DOHH2 (cell line): ENCODE data around the gene CRELD1.

Experiments used
- H3F3A ChIP-seq: fragments of 200-600 bp; sonication (generic), shearing (Covaris generic); 2 replicates; pipeline ENCODE4 v1.6.0; 2016; ENCODE audit warnings: antibody characterized with exemption, mild to moderate bottlenecking; ENCODE audit not compliant: control insufficient read depth, insufficient read depth
- H3K27ac ChIP-seq: fragments of 200-600 bp; sonication (generic); 2 replicates; pipeline ENCODE4 v1.5.1; 2014; ENCODE audit warnings: low read depth, mild to moderate bottlenecking, low read length, moderate library complexity
- H3K27me3 ChIP-seq: fragments of 200-600 bp; sonication (generic); 2 replicates; pipeline ENCODE4 v1.6.1; 2014; ENCODE audit warnings: mild to moderate bottlenecking, low read length, mixed read lengths; ENCODE audit not compliant: control insufficient read depth
- H3K36me3 ChIP-seq: fragments of 200-600 bp; sonication (generic); 2 replicates; pipeline ENCODE4 v1.6.1; 2014; ENCODE audit warnings: mild to moderate bottlenecking, low read length, moderate library complexity, mixed read lengths; ENCODE audit not compliant: control insufficient read depth
- H3K4me1 ChIP-seq: fragments of 200-600 bp; sonication (generic); 2 replicates; pipeline ENCODE4 v1.6.1; 2014; ENCODE audit warnings: mild to moderate bottlenecking, low read length, mixed read lengths; ENCODE audit not compliant: control insufficient read depth
- H3K4me2 ChIP-seq: fragments of 200-600 bp; sonication (generic); 2 replicates; pipeline ENCODE4 v1.6.0; 2014; ENCODE audit warnings: mild to moderate bottlenecking, low read length, moderate library complexity
- H3K4me3 ChIP-seq: fragments of 200-600 bp; sonication (generic); 2 replicates; pipeline ENCODE4 v1.5.1; 2014; ENCODE audit warnings: mild to moderate bottlenecking, low read length, mixed read lengths
- H3K79me2 ChIP-seq: fragments of 200-600 bp; sonication (generic); 2 replicates; pipeline ENCODE4 v1.6.1; 2014; ENCODE audit warnings: mild to moderate bottlenecking, low read length, mixed read lengths; ENCODE audit not compliant: control insufficient read depth
- H3K9me2 ChIP-seq: fragments of 200-600 bp; sonication (generic); replicated peaks from 2 replicates; pipeline ENCODE4 v1.6.1; 2014; ENCODE audit warnings: mild to moderate bottlenecking, low read length, mixed read lengths; ENCODE audit not compliant: control insufficient read depth
- H3K9me3 ChIP-seq: fragments of 200-600 bp; sonication (generic); 2 replicates; pipeline ENCODE4 v1.6.1; 2014; ENCODE audit warnings: antibody characterized with exemption, low read length, mixed read lengths; ENCODE audit not compliant: control insufficient read depth, insufficient read depth
- H4K20me1 ChIP-seq: fragments of 200-600 bp; sonication (generic); 2 replicates; pipeline ENCODE4 v1.6.0; 2014; ENCODE audit warnings: low read depth, mild to moderate bottlenecking, antibody characterized with exemption, low read length, moderate library complexity; ENCODE audit not compliant: control insufficient read depth, insufficient read depth
- CTCF ChIP-seq: fragments of 200-600 bp; sonication (generic); IDR thresholded peaks from one replicate; pipeline ENCODE4 v1.5.1; 2014; ENCODE audit warnings: antibody characterized with exemption, mild to moderate bottlenecking, low read depth, low read length; ENCODE audit not compliant: poor library complexity, severe bottlenecking
- EZH2phosphoT487 ChIP-seq: fragments of 200-600 bp; sonication (generic); IDR thresholded peaks from 2 replicates; pipeline ENCODE4 v1.6.1; 2017; ENCODE audit warnings: borderline replicate concordance, mild to moderate bottlenecking, antibody characterized with exemption, low read length, moderate library complexity, mixed read lengths

Gene CRELD1

DNA sequence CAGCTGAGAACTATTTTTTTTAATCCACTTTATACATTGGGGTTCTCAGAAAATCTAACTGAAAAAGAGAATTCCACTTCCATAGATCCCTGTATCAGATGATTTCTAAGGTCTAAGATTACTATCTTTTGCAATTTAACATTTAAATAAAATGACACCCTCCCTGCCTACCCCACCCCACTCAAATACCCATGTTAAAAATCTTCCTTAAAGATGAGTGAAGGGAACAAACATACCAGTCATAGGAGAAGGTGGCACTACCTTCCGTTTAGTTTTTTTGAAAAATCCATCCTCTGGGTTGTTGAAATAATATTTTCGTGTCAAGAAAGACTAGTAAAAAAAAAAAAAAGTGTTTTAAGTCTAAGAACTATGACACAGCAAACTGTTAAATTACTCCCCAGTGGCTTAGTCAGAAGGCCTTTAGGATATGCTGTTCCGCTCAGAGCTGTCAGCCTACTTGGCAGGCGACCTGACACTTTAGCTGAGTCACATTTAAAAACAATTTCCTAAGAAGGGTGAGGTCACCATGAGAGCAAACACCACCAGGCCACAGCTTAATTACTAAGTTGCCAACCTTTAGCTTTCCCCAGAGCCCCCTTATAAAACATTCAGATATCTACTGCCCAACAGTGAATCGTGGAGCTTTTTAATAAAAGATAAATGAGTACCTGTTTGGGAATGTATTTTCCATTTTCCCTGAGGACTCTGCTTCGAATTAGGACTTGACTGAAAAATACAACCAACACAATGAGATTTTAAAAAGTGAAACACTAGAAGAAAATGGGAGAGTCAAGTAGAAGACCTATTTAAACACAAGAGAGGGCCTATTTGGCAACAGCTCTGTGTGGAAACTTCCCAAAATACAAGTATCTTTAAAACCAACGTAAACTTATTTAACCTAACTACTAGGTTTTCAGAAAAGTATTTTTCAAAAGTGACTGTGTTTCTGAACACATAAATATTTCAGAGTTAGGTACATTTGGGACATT, 43.4 kb downstream of the CRELD1 start:
- H3K4me2 ChIP-seq: no peak overlapping the region
- H3K4me1 ChIP-seq: no peaks in the 10 kb centered on the region
- H3K9me3 ChIP-seq: no peaks in the 10 kb centered on the region
- H3F3A ChIP-seq: no peaks in the 10 kb centered on the region
- peaks cover 31% of the 10 kb centered on the region for H3K36me3 ChIP-seq
- H3K27ac ChIP-seq: no peak overlapping the region
- no peaks in the 10 kb centered on the region for H4K20me1 ChIP-seq
- H3K9me2 ChIP-seq: no peaks in the 10 kb centered on the region
- H3K27me3 ChIP-seq: no peaks in the 10 kb centered on the region
- TF ChIP-seq EZH2phosphoT487 (no peak), CTCF (no peak)
- no peak overlapping the region for H3K4me3 ChIP-seq
- H3K79me2 ChIP-seq: no peaks in the 10 kb centered on the region

DNA sequence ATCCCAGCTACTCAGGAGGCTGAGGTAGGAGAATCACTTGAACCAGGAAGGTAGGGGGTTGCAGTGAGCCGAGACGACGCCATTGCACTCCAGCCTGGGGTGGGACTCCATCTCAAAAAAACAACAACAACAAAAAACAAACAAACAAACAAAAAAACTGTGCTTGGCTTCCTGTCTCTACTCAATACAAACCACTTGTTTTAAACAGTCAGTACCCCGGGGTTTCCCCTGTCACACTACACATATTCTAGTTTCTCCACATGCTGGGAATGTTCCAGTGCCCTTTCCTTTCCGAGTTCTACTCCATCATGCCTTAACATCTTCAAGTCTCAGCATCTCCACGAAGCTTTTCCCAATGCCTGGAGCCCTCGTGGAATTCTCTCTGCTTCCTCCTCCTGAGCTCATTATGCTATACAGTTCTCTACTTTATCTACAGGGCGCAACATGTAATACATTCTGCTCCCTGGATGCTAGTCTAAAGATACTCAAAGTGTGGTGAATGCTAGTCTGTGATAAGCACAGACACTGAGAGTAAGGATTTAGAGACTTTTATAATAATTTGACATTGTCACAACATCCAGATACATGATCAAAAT, 45.2 kb downstream of the CRELD1 start:
- H3K36me3 ChIP-seq: peaks cover 25% of the 10 kb centered on the region
- no peaks in the 10 kb centered on the region for H3K9me2 ChIP-seq
- no peak overlapping the region for H3K4me3 ChIP-seq
- 0 out of 2 replicates have a peak, but pooled peaks cover 3% of the 10 kb centered on the region for H3K4me1 ChIP-seq
- H3F3A ChIP-seq: no peaks in the 10 kb centered on the region
- H3K27ac ChIP-seq: no peak overlapping the region
- H3K79me2 ChIP-seq: peaks cover 14% of the 10 kb centered on the region
- TF ChIP-seq CTCF: no peak
- no peak for TF ChIP-seq EZH2phosphoT487
- H3K9me3 ChIP-seq: no peaks in the 10 kb centered on the region
- H3K27me3 ChIP-seq: no peaks in the 10 kb centered on the region
- H4K20me1 ChIP-seq: no peaks in the 10 kb centered on the region
- H3K4me2 ChIP-seq: no peak overlapping the region

DNA sequence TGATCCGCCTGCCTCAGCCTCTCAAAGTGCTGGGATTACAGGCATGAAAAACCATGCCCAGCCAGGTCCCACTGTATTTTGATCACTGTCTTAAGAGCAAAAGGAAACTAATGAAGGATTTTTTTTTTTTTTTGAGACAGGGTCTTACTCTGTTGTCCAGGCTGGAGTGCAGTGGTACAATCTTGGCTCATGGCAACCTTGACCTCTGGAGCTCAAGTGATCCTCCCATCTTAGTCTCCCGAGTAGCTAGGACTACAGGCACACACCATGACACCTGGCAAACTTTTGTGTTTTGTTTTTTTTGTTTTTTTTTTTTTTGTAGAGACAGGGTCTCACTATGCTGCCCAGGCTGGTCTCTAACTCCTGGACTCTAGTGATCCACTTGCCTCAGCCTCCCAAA, 46.6 kb downstream of the CRELD1 start:
- Histone ChIP-seq H3K27me3 (no peaks in the 10 kb centered on the region), H3K4me2 (no peak overlapping the region), H3K9me3 (no peaks in the 10 kb centered on the region), H3K4me3 (no peak overlapping the region), H3K9me2 (no peaks in the 10 kb centered on the region), H4K20me1 (no peaks in the 10 kb centered on the region), H3K79me2 (peaks cover 21% of the 10 kb centered on the region), H3K4me1 (peaks cover 4% of the 10 kb centered on the region), H3F3A (no peaks in the 10 kb centered on the region), H3K36me3 (peaks cover 25% of the 10 kb centered on the region), H3K27ac (no peak overlapping the region)
- no peak for TF ChIP-seq EZH2phosphoT487
- TF ChIP-seq CTCF: no peak
